IPS-11a (cell line): ENCODE results near the gene ZCCHC17.
A peak's percentile ranks its signal among the peaks of the same experiment; 100 is the strongest.

Source experiments
- H3K4me3 ChIP-seq: one replicate; pipeline ENCODE4 v1.5.1; 2013; ENCODE audit warnings: low read depth, low read length, control low read depth

ZCCHC17 gene

GRCh38 chr1:31389616-31390015 lies 92.8 kb downstream of the ZCCHC17 start:
- no peak overlapping the region for H3K4me3 ChIP-seq

- no peak overlapping the region for H3K4me3 ChIP-seq
These were observed 93.2 kb downstream of the ZCCHC17 start for GRCh38 chr1:31390071-31390470.

- no peak overlapping the region for H3K4me3 ChIP-seq
These were observed 96.6 kb downstream of the ZCCHC17 start for GRCh38 chr1:31393463-31393862.

- peak overlapping the region; percentile 17 for H3K4me3 ChIP-seq
These were observed 97.9 kb downstream of the ZCCHC17 start for GRCh38 chr1:31394584-31395193.

- H3K4me3 ChIP-seq: no peak overlapping the region
These were observed 100.0 kb downstream of the ZCCHC17 start for GRCh38 chr1:31396633-31397351.

GRCh38 chr1:31397360-31398095 lies 100.7 kb downstream of the ZCCHC17 start:
- H3K4me3 ChIP-seq: no peak overlapping the region

- no peak overlapping the region for H3K4me3 ChIP-seq
These were observed 101.4 kb downstream of the ZCCHC17 start for GRCh38 chr1:31398246-31398645.

- no peak overlapping the region for H3K4me3 ChIP-seq
These were observed 103.1 kb downstream of the ZCCHC17 start for GRCh38 chr1:31399976-31400375.

- H3K4me3 ChIP-seq: no peak overlapping the region
These were observed 103.6 kb downstream of the ZCCHC17 start for GRCh38 chr1:31400393-31400792.

GRCh38 chr1:31401241-31401640 lies 104.4 kb downstream of the ZCCHC17 start:
- H3K4me3 ChIP-seq: no peak overlapping the region

GRCh38 chr1:31405578-31406245 lies 108.9 kb downstream of the ZCCHC17 start:
- H3K4me3 ChIP-seq: no peak overlapping the region

- H3K4me3 ChIP-seq: no peak overlapping the region
These were observed 110.3 kb downstream of the ZCCHC17 start for GRCh38 chr1:31407029-31407626.

- no peak overlapping the region for H3K4me3 ChIP-seq
These were observed 112.0 kb downstream of the ZCCHC17 start for GRCh38 chr1:31408788-31409318.

- H3K4me3 ChIP-seq: no peak overlapping the region
These were observed 113.4 kb downstream of the ZCCHC17 start for GRCh38 chr1:31409946-31410858.

GRCh38 chr1:31410871-31411270 lies 114.0 kb downstream of the ZCCHC17 start:
- H3K4me3 ChIP-seq: no peak overlapping the region

GRCh38 chr1:31412205-31412604 lies 115.4 kb downstream of the ZCCHC17 start:
- H3K4me3 ChIP-seq: no peak overlapping the region

- H3K4me3 ChIP-seq: peak within 1 kb of the TSS; percentile 84
These were observed 116.0 kb downstream of the ZCCHC17 start, which contains the start of gene SERINC2 for GRCh38 chr1:31412732-31413404. TSS of gene SERINC2 (plus strand) at chr1:31413213. CDS start at chr1:31413266, 53 bp downstream.

- peak overlapping the region; percentile 84 for H3K4me3 ChIP-seq
These were observed 116.7 kb downstream of the ZCCHC17 start for GRCh38 chr1:31413405-31414001.
